Mucosa of descending colon (tissue), 3 donors: ENCODE data around the gene SOS2. TPM values are rescaled to one million over a fixed set of nuclear protein-coding genes. Genes with fewer than 3 reads are reported as not detected.

Source experiments
- ATAC-seq: fragments of 200-7000 bp; cut with Tn5 transposase; one replicate; pipeline ENCODE4 v1.9.1; 2020; ENCODE audit warnings: mild to moderate bottlenecking, moderate library complexity
- DNase-seq, 3 donors: peaks; one replicate each; pipeline ENCODE4 v3.0.0-alpha.2; 2020
- H3K36me3 ChIP-seq: fragments of 200-600 bp; one replicate; pipeline ENCODE4 v1.8.0; 2021; ENCODE audit warnings: low read depth, mild to moderate bottlenecking
- H3K4me1 ChIP-seq: fragments of 200-600 bp; one replicate; pipeline ENCODE4 v1.8.0; 2021; ENCODE audit warnings: low read depth, mild to moderate bottlenecking
- H3K4me3 ChIP-seq: fragments of 200-600 bp; one replicate; pipeline ENCODE4 v1.8.0; 2021; ENCODE audit warnings: mild to moderate bottlenecking
- H3K9me3 ChIP-seq: fragments of 200-600 bp; one replicate; pipeline ENCODE4 v1.8.0; 2021; ENCODE audit warnings: mild to moderate bottlenecking
- CTCF ChIP-seq: fragments of 200-600 bp; IDR thresholded peaks from one replicate; pipeline ENCODE4 v1.8.0; 2022; ENCODE audit warnings: antibody characterized with exemption, mild to moderate bottlenecking
- intact Hi-C, 2 donors: fragments of 100-400 bp; cut with DNase I in 1 of 2; cut with micrococcal nuclease in 1 of 2; formaldehyde crosslinking; loops; one replicate each; pipeline versions ENCODE4 v1.11.0 to v1.11.1; 2022; cut with DNase I, micrococcal nuclease
- total RNA-seq, 3 donors: library from RNA; stranded (reverse); fragmentation: NEBNext Ultra II Directional in 2 of 3; extraction: Animal tissue kit (Norgen Biotek cat#: 25700) in 2 of 3; gene quantifications; one replicate each; pipeline versions ENCODE4 v1.2.1 to v1.2.4, GENCODE V29; 2021 to 2023
- donor health status: DM: no; HTN: no; CAD: no; lungs with moderate emphysema.
- donor health status: DM: no; HTN: no; CAD: no.
- donor health status: DM: no; HTN: yes; CAD: no.

Gene SOS2
- total RNA-seq, 3 donors from 2014 or later = 38.0 to 60.2 (median 44.4) TPM

DNA sequence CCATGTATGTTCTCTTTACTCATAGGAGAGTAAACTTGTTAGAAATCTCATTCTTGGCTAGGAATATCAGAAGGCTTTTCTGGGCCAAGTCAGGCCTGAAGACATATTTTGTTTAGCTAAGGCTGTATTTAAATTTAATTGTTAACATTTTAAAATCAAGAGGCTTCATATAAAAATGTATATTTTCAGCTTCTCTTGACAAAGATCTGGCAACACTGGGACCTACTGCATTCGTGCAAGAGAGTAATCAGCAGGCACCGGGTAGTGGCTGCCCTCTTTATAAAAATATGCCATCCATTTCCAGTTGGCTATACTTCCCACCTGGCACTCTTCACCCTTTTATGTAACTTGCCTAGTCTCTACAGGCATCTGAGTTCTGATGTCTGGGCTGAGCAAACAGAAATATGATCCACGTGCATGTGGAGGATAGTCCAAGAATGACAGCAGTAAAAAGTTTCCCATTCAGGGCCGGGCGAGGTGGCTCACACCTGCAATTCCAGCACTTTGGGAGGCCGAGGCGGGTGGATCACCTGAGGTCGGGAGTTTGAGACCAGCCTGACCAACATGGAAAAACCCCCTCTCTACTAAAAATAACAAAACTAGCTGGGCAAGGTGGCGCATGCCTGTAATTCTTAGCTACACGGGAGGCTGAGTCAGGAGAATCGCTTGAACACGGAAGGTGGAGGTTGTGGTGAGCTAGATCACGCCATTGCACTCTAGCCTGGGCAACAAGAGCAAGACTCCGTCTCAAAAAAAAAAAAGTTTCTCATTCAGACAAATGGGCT lies 2.0 kb upstream of the SOS2 start:
- Histone ChIP-seq H3K4me3 (no peak overlapping the region), H3K9me3 (no peaks in the 10 kb centered on the region), H3K4me1 (peaks cover 21% of the 10 kb centered on the region), H3K36me3 (no peaks in the 10 kb centered on the region)
- ATAC-seq = no peak
- intact Hi-C loops = loop anchor here in 1 of 2 donors (10.0 kb wide), 1 partner anchor 369 kb away; no protein-coding TSS in a partner anchor
- DNase-seq = no peak
- no peak for TF ChIP-seq CTCF

- ATAC-seq = no peak
Measured at GRCh38 chr14:50232276-50232642, 881 bp upstream of the SOS2 start.

GRCh38 chr14:50230701-50231474 lies 490 bp downstream of the SOS2 start:
- H3K36me3 ChIP-seq = no peaks in the 10 kb centered on the region
- ATAC-seq = peak; percentile 33
- H3K9me3 ChIP-seq = no peaks in the 10 kb centered on the region
- intact Hi-C loops = loop anchor here in 1 of 2 donors (10.0 kb wide), 1 partner anchor 366 kb away; no protein-coding TSS in a partner anchor
- no peak for TF ChIP-seq CTCF
- H3K4me1 ChIP-seq = peaks cover 27% of the 10 kb centered on the region
- H3K4me3 ChIP-seq = peak overlapping the region; percentile 75
- DNase-seq = peak; percentile 70 to 78 (median 71)

More at GRCh38 chr14:50232276-50232642, 881 bp upstream of the SOS2 start:
- peaks cover 21% of the 10 kb centered on the region for H3K4me1 ChIP-seq
- no peak overlapping the region for H3K4me3 ChIP-seq
- intact Hi-C loops = loop anchor here in 1 of 2 donors (10.0 kb wide), 1 partner anchor 367 kb away; no protein-coding TSS in a partner anchor
- no peaks in the 10 kb centered on the region for H3K36me3 ChIP-seq
- no peak for TF ChIP-seq CTCF
- DNase-seq = no peak
- H3K9me3 ChIP-seq = no peaks in the 10 kb centered on the region

DNA sequence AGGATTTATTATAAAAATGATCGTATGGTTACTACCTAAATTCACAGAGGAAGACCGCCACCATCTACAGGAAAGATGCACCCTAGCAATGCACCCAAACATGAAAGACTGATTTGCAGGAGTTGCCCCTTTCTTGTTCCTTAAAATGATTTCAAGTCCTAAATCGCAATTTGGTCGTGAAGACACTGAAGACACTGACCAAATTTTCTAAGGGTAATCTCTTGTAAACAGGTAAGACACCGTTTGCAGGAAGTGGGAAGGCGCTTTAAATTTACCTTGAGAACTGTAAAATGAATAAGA lies 1.0 kb downstream of the SOS2 start:
- ATAC-seq (peak; percentile 19), DNase-seq (no peak)
- H3K4me3 ChIP-seq = peak overlapping the region; percentile 75
- H3K9me3 ChIP-seq = no peaks in the 10 kb centered on the region
- no peak for TF ChIP-seq CTCF
- peaks cover 32% of the 10 kb centered on the region for H3K4me1 ChIP-seq
- no peaks in the 10 kb centered on the region for H3K36me3 ChIP-seq
- intact Hi-C loops = loop anchor here in 1 of 2 donors (10.0 kb wide), 1 partner anchor 366 kb away; no protein-coding TSS in a partner anchor

DNA sequence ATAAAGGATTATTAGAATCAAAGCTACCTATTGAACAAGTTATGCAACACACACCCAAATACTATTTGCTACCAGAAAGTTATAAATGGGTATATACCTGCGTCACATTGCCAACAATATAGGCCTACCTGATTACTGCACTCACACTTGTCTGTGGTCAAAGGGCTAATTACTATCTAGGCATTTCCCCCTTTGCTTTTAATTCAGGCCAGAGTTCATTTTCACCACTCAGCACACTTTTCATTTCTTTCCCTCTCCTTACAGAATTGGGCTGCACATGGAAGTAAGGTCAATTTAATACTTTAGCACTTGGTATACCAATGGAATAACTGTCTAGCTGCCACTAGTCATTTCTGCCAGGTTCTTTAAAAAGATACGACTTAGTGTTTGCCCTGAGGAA lies 1.7 kb downstream of the SOS2 start:
- H3K4me3 ChIP-seq = no peak overlapping the region
- no peak for TF ChIP-seq CTCF
- no peak for DNase-seq
- H3K9me3 ChIP-seq = no peaks in the 10 kb centered on the region
- ATAC-seq = no peak
- H3K36me3 ChIP-seq = no peaks in the 10 kb centered on the region
- peaks cover 32% of the 10 kb centered on the region for H3K4me1 ChIP-seq
- intact Hi-C loops = loop anchor here in 1 of 2 donors (10.0 kb wide), 1 partner anchor 365 kb away; no protein-coding TSS in a partner anchor
